Measurements from ENCODE around the gene ANAPC16.
A peak's percentile ranks its signal among the peaks of the same experiment; 100 is the strongest.
"Not testable (repeated sequence)": the region's sequence is repeated elsewhere in the genome, so short reads cannot be mapped to it uniquely, and the experiment has no call there.

Gene ANAPC16

DNA sequence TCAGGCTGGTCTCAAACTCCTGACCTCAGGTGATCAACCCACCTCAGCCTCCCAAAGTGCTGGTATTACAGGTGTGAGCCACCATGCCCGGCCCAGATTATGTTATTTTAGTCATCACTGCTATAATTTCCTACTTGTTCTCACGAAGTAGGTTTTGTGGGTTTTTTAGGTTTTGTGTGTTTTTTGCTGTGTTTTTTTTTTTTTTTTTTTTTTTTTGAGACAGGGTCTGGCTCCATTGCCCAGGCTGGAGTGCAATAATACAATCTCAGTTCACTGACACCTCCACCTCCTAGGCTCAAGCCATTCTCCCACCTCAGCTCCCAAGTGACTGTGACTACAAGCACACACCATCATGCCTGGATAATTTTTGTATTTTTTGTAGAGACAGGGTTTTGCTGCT lies 20.9 kb upstream of the ANAPC16 start:
- Mint-ChIP-seq H3K27ac (no peak overlapping the region), H3K4me1 (ENCODE audit: low read depth) (peaks cover 2% of the 10 kb centered on the region), H3K27me3 (ENCODE audit: low read depth) (no peaks in the 10 kb centered on the region), H3K4me3 (no peak overlapping the region), H3K9me3 (peaks cover 3% of the 10 kb centered on the region), H3K36me3 (ENCODE audit: low read depth) (peaks cover 18% of the 10 kb centered on the region)

DNA sequence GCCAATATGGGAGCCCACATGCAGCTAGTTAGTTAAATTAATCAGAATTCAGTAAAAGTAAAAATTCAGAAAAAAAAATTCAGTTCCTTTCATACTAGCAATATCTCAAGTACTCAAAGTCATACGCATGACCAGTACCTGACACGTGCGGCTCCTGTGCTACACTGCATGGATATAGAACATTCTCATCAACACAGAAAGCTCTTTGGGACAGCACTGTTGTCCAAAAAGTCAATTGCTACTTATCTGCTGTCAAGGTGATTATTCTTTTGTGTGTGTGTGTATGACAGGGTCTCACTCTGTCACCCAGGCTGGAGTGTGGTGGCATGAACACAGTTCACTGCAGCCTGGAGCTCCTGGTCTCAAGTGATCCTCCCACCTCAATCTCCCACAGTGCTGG lies 14.9 kb upstream of the ANAPC16 start:
- no peaks in the 10 kb centered on the region for H3K27me3 Mint-ChIP-seq (ENCODE audit: low read depth)
- H3K27ac Mint-ChIP-seq, result no peak overlapping the region
- peaks cover 4% of the 10 kb centered on the region for H3K4me1 Mint-ChIP-seq (ENCODE audit: low read depth)
- peaks cover 3% of the 10 kb centered on the region for H3K9me3 Mint-ChIP-seq
- no peak overlapping the region for H3K4me3 Mint-ChIP-seq
- H3K36me3 Mint-ChIP-seq (ENCODE audit: low read depth), result peaks cover 23% of the 10 kb centered on the region

DNA sequence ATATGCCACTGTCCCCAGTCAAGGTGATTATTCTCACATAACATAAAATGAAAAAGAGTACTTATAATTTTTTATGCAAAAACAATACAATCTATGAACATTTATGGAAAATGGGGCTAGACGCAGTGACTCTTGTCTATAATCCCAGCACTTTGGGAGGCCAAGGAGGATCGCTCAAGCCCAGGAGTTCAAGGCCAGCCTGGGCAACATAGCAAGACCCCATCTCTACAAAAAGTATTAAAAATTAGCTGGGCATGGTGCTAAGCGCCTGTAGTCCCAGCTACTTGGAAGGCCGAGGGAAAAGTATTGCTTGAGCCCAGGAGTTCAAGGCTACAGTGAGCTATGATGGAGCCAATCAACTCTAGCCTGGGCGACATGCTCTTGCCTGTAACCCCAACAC lies 14.5 kb upstream of the ANAPC16 start:
- Mint-ChIP-seq H3K36me3 (ENCODE audit: low read depth) (peaks cover 23% of the 10 kb centered on the region), H3K9me3 (peaks cover 3% of the 10 kb centered on the region), H3K27ac (no peak overlapping the region), H3K4me3 (no peak overlapping the region), H3K4me1 (ENCODE audit: low read depth) (peaks cover 4% of the 10 kb centered on the region), H3K27me3 (ENCODE audit: low read depth) (no peaks in the 10 kb centered on the region)

DNA sequence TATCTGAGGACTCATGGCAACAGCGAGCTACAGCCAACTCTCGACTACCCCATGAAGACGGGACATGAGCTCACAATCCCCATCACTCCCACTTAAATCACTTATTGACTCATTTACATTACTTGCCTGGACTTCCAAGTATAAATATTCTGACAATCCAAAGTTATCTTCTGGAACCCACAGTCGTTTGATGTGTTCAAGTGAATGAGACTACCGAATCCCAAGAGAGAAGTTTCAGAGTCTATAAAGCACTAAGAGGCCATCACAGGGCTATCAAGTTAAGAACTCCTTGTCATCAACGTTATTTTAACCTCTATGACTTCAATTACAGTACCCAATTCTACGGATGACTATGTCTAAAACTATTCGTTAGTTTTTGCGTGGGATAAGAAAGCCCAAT lies 11.5 kb upstream of the ANAPC16 start:
- H3K9me3 Mint-ChIP-seq, result peaks cover 3% of the 10 kb centered on the region
- no peak overlapping the region for H3K27ac Mint-ChIP-seq
- H3K27me3 Mint-ChIP-seq (ENCODE audit: low read depth), result no peaks in the 10 kb centered on the region
- H3K36me3 Mint-ChIP-seq (ENCODE audit: low read depth), result peaks cover 25% of the 10 kb centered on the region
- H3K4me3 Mint-ChIP-seq, result no peak overlapping the region
- peaks cover 17% of the 10 kb centered on the region for H3K4me1 Mint-ChIP-seq (ENCODE audit: low read depth)

DNA sequence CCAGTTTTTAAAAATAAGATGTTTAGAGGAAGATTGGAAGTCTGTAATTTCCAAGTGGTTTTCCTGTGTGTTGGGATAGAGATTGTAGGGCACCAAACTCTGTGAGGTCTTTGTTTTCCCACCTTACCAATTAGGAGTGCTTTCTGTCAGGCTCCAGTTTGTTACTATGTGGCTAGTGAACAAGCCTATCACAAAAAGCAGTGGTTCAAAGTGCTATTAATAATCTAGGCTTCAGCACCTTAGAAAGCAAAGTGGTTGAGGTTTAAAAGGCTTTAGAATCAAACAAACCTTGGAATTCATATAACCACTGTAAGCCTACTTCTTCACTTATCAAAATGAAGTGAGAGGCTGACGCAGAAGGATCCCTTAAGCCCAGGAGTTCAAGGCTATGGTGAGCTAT lies 11.1 kb upstream of the ANAPC16 start:
- Mint-ChIP-seq H3K4me1 (ENCODE audit: low read depth) (peaks cover 17% of the 10 kb centered on the region), H3K9me3 (peaks cover under 1% of the 10 kb centered on the region)

DNA sequence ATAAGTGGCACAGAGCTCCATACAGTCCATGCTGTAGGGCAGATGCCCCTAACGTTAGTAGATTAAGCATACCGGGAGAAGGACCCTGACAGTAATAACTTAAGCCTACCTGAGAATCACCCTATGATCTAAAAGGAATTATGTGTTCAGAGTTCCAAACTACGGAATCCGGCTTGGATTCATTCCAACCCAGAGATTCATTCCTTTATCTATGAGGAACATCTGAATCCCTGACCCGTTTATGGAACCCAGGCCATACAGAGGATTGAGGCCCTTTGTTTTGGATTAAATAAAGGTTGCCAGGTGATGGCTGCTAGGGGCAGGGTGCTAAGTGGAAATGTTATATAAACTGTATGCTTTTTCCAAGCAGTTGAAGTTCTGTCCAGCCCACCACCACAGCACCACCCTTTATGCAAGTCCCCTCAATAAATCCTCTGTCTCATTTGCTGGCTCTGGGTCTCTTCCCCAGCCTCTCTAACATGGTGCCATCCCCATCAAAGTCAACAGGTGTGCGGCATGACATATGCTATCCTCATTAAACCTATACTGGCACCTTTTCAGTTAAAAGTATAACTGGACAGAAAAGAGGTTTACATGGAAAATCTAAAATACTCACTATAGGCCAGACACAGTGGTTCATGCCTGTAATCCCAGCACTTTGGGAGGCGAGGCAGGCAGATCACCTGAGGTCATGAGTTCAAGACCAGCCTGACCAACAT lies 9.1 kb upstream of the ANAPC16 start:
- H3K27me3 Mint-ChIP-seq (ENCODE audit: low read depth), result no peaks in the 10 kb centered on the region
- H3K9me3 Mint-ChIP-seq, result no peaks in the 10 kb centered on the region
- no peak overlapping the region for H3K4me3 Mint-ChIP-seq
- H3K36me3 Mint-ChIP-seq (ENCODE audit: low read depth), result peaks cover 21% of the 10 kb centered on the region
- peaks cover 22% of the 10 kb centered on the region for H3K4me1 Mint-ChIP-seq (ENCODE audit: low read depth)
- H3K27ac Mint-ChIP-seq, result no peak overlapping the region

More for the DNA sequence above, 11.1 kb upstream of the ANAPC16 start:
- Mint-ChIP-seq H3K4me3 (no peak overlapping the region), H3K27ac (no peak overlapping the region), H3K27me3 (ENCODE audit: low read depth) (no peaks in the 10 kb centered on the region), H3K36me3 (ENCODE audit: low read depth) (peaks cover 23% of the 10 kb centered on the region)

DNA sequence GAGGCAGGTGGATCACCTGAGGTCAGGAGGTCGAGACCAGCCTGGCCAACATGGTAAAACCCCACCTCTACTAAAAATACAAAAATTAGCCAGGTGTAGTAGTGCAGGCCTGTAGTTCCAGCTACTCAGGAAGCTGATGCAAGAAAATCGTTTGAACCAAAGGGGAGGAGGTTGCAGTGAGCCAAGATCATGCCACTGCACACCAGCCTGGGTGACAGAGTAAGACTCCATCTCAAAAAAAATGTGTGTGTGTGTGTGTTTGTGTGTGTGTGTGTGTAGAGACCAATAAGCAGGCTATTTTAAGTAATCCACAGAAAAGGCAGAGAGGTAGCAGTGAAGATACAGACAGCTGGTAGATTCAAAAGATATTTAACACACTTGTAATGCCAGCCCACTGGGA lies 7.3 kb upstream of the ANAPC16 start:
- H3K27me3 Mint-ChIP-seq (ENCODE audit: low read depth); H3K9me3 Mint-ChIP-seq: not testable (repeated sequence)
- Mint-ChIP-seq H3K27ac (peak overlapping the region; percentile 91), H3K4me1 (ENCODE audit: low read depth) (peaks cover 25% of the 10 kb centered on the region), H3K4me3 (peak overlapping the region; percentile 66), H3K36me3 (ENCODE audit: low read depth) (peaks cover 17% of the 10 kb centered on the region)

DNA sequence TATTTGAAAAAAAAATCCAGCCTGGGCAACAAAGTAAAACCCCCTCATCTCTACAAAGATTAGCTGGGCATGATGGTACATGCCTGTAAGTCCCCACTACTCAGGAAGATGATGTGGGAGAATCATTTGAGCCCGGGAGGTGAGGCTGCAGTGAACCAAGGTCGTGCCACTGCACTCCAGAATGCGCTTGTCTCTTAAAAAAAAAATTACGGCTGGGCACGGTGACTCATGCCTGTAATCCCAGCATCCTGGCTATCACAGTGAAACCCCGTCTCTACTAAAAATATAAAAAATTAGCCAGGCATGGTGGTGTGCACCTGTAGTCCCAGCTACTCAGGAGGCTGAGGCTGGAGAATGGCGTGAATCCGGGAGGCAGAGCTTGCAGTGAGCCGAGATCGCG lies 4.4 kb upstream of the ANAPC16 start:
- not testable (repeated sequence) for H3K27ac Mint-ChIP-seq; H3K4me3 Mint-ChIP-seq; H3K9me3 Mint-ChIP-seq; H3K27me3 Mint-ChIP-seq (ENCODE audit: low read depth)
- H3K4me1 Mint-ChIP-seq (ENCODE audit: low read depth), result peaks cover 20% of the 10 kb centered on the region
- H3K36me3 Mint-ChIP-seq (ENCODE audit: low read depth), result peaks cover 11% of the 10 kb centered on the region

DNA sequence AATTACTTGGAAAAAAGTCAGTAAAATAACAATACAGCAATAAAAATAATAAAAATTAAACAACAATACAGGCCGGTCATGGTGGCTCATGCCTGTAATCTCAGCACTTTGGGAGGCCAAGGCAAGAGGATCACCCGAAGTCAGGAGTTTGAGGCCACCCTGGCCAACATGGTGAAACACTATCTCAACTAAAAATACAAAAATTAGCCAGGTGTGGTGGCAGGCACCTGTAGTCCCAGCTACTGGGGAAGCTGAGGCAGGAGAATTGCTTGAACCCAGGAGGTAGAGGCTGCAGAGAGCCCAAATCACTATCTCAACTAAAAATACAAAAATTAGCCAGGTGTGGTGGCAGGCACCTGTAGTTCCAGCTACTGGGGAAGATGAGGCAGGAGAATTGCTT lies 4.0 kb upstream of the ANAPC16 start:
- H3K9me3 Mint-ChIP-seq; H3K27me3 Mint-ChIP-seq (ENCODE audit: low read depth); H3K27ac Mint-ChIP-seq; H3K4me3 Mint-ChIP-seq: not testable (repeated sequence)
- Mint-ChIP-seq H3K36me3 (ENCODE audit: low read depth) (peaks cover 11% of the 10 kb centered on the region), H3K4me1 (ENCODE audit: low read depth) (peaks cover 20% of the 10 kb centered on the region)

DNA sequence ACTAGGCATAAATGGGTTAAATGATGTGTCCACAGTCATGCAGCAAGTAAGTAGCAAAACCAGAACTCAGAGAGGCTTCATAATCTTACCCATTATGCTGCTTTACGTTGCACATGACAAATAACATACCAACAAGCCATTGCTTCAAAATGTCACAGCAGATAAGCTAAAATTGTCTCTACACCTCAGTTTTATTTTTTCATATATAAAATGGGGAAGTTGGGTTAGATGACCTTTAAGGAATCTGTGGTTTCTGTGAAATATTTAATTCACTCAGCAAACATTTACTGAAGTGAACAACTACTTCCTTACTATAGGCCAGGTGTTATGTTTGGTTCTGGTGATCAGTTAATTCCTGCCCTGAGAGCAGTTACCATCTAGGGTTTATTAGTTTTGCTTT lies 2.5 kb downstream of the ANAPC16 start:
- Mint-ChIP-seq H3K9me3 (no peaks in the 10 kb centered on the region), H3K4me1 (ENCODE audit: low read depth) (peaks cover 23% of the 10 kb centered on the region), H3K4me3 (peak overlapping the region; percentile 25), H3K27ac (peak overlapping the region; percentile 79), H3K27me3 (ENCODE audit: low read depth) (no peaks in the 10 kb centered on the region), H3K36me3 (ENCODE audit: low read depth) (peaks cover 7% of the 10 kb centered on the region)

DNA sequence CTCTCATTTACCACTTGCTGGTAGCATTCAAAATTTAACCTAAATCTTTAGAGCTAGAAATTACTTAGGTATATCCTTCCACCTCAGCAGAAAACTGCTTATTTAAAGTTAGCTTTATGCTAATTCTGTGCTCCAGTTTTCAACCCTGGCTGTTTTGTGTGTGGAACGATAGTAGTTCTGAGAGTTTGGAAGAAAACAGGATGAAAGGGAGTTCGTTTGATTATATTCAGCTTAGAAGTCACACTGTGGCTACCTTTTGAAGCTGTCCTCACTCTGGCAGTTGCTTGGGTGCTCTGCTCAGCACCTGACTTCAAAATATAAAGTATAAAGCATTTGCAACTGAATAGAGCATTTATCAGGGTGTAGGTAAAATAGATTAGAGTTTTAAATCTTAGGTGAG lies 2.9 kb downstream of the ANAPC16 start:
- Mint-ChIP-seq H3K4me1 (ENCODE audit: low read depth) (peaks cover 27% of the 10 kb centered on the region), H3K9me3 (no peaks in the 10 kb centered on the region), H3K36me3 (ENCODE audit: low read depth) (peaks cover 10% of the 10 kb centered on the region), H3K27ac (peak overlapping the region; percentile 79), H3K4me3 (peak overlapping the region; percentile 25), H3K27me3 (ENCODE audit: low read depth) (no peaks in the 10 kb centered on the region)

DNA sequence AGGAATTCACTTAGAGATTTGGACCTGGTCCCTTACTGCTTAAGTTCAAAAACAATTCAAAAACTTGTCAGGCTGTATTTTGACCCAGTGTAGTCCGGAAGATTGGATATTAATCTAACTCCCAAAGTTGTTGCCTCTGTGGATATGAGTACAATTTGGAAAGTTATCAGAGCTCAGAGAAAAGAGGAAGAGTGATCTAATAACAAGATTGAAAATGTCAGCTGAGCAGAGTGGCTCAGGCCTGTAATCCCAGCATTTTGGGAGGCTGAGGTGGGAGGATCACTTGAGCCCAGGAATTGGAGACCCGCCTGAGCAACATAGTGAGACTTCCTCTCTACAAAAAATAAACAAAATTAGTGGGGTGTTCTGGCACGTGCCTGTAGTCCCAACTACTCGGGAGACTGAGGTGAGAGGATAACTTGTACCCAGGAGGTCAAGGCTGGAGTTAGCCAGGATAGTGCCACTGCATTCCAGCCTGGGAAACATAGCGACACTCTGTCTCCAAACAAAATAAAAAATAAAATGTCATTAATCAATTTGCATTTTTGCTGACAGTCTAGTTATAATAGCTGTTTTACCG lies 3.5 kb downstream of the ANAPC16 start:
- H3K9me3 Mint-ChIP-seq, result no peaks in the 10 kb centered on the region
- peak overlapping the region; percentile 79 for H3K27ac Mint-ChIP-seq
- no peaks in the 10 kb centered on the region for H3K27me3 Mint-ChIP-seq (ENCODE audit: low read depth)
- H3K36me3 Mint-ChIP-seq (ENCODE audit: low read depth), result peaks cover 12% of the 10 kb centered on the region
- peak overlapping the region; percentile 25 for H3K4me3 Mint-ChIP-seq
- H3K4me1 Mint-ChIP-seq (ENCODE audit: low read depth), result peaks cover 31% of the 10 kb centered on the region

DNA sequence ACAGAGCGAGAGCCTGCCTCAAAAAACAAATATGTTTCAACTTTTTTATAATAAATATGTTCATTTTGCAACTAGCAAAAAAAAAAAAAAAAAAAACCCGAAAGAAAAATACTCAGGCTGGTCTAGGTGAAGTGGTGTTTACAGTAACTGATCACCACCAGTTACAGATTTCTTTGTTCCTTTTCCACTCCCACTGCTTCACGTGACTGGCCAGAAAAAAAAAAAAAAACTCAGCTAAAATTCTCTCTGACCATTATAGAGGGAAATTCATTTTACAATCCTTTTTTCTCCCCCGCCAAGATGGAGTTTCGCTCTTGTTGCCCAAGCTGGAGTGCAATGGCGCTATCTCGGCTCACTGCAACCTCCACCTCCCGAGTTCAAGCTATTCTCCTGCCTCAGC lies 4.8 kb downstream of the ANAPC16 start:
- no peak overlapping the region for H3K4me3 Mint-ChIP-seq
- peaks cover 16% of the 10 kb centered on the region for H3K36me3 Mint-ChIP-seq (ENCODE audit: low read depth)
- H3K27me3 Mint-ChIP-seq (ENCODE audit: low read depth), result no peaks in the 10 kb centered on the region
- H3K27ac Mint-ChIP-seq, result no peak overlapping the region
- H3K4me1 Mint-ChIP-seq (ENCODE audit: low read depth), result peaks cover 34% of the 10 kb centered on the region
- no peaks in the 10 kb centered on the region for H3K9me3 Mint-ChIP-seq

DNA sequence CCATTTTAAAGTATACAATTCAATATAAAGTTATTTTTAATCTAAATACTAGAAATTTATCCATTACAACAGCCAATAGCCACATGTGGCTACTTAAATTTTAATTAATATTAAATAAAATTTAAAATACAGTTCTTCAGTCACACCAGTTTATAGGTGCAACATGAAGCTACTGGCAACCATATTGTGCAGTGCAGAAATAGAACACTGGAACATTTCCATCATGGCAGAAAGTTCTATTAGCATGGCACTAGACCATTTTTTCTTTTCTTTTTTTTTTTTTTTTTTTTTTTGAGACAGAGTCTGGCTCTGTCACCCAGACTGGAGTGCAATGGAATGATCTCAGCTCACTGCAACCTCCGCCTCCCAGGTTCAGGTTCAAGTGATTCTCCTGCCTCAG lies 5.5 kb downstream of the ANAPC16 start:
- Mint-ChIP-seq H3K9me3 (no peaks in the 10 kb centered on the region), H3K27ac (no peak overlapping the region), H3K36me3 (ENCODE audit: low read depth) (peaks cover 16% of the 10 kb centered on the region), H3K27me3 (ENCODE audit: low read depth) (no peaks in the 10 kb centered on the region), H3K4me1 (ENCODE audit: low read depth) (peaks cover 34% of the 10 kb centered on the region), H3K4me3 (no peak overlapping the region)

DNA sequence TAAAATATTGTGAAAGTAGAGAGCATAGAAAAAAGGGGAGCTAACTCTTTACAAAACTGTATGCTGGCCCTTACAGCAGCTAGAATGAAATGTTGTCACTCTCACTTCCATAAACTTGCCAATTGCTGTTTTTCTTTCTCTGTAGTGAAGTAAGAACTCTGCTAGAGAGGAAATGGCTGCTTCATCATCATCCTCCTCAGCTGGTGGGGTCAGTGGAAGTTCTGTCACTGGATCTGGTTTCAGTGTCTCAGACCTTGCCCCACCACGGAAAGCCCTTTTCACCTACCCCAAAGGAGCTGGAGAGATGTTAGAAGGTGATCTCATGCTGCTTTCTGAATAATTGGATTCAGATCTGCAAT lies 7.9 kb downstream of the ANAPC16 start:
- H3K4me3 Mint-ChIP-seq, result no peak overlapping the region
- peaks cover 21% of the 10 kb centered on the region for H3K36me3 Mint-ChIP-seq (ENCODE audit: low read depth)
- H3K4me1 Mint-ChIP-seq (ENCODE audit: low read depth), result peaks cover 39% of the 10 kb centered on the region
- no peaks in the 10 kb centered on the region for H3K9me3 Mint-ChIP-seq
- H3K27ac Mint-ChIP-seq, result peak overlapping the region; percentile 32
- no peaks in the 10 kb centered on the region for H3K27me3 Mint-ChIP-seq (ENCODE audit: low read depth)

All from T-helper 1 cell treated with Interleukin-12 subunit alpha and Interleukin-12 subunit beta and Interleukin-4 antibody, amounts not matched to agents 30 μg/mL and 1 μg/mL, for 36 hours (primary cell).